ENCODE measurements around the gene ZNF460.
"Not testable (repeated sequence)": the region's sequence is repeated elsewhere in the genome, so short reads cannot be mapped to it uniquely, and the experiment has no call there.

The ZNF460 gene

DNA sequence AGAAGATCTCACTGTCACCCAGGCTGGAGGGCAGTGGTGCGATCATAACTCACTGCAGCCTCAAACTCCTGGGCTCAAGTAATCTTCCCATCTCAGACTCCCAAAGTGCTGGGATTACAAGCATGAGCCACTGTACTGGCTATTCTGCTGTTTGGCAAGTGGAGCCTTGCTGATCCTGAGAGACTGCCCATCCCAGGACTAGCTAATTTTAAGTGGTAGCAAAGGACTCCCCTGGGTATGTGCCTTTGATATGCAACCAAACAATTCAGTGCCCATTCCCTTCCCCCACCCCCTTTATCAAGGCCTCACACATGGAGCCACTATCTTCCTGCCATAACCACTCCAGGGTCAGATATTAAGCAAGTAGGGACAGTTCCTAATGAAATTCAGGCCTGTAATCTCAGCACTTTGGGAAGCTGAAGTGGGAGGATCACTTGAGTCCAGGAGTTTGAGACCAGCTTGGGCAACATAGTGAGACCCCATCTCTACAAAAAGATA lies 17.0 kb upstream of the ZNF460 start:
- DNase-seq (ENCODE audit: low read depth): no peak
- H3K4me3 ChIP-seq (ENCODE audit: low read depth, low read length): no peak overlapping the region
- TF ChIP-seq, protein P1, sequence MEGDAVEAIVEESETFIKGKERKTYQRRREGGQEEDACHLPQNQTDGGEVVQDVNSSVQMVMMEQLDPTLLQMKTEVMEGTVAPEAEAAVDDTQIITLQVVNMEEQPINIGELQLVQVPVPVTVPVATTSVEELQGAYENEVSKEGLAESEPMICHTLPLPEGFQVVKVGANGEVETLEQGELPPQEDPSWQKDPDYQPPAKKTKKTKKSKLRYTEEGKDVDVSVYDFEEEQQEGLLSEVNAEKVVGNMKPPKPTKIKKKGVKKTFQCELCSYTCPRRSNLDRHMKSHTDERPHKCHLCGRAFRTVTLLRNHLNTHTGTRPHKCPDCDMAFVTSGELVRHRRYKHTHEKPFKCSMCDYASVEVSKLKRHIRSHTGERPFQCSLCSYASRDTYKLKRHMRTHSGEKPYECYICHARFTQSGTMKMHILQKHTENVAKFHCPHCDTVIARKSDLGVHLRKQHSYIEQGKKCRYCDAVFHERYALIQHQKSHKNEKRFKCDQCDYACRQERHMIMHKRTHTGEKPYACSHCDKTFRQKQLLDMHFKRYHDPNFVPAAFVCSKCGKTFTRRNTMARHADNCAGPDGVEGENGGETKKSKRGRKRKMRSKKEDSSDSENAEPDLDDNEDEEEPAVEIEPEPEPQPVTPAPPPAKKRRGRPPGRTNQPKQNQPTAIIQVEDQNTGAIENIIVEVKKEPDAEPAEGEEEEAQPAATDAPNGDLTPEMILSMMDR (conservative IDR thresholded peaks at IDR 0.05; ENCODE audit: low read depth, low read length): no peak

DNA sequence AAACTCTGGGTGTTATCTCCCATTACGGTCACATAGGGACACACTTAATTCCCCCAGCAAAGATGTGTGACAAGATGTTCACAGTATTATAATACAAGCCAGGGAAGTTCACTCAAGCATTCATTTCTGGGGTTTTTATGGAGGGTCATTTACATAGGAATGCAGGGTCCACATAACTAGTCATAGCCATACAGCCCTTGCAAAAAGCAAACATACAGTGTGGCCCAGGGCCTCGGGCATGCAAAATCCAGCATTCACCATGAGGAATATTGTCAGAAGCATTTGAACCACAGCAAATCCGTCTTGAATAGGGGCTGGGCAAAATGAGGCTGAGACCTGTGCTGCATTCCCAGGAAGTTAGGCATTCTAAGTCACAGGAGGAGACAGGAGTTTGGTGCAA lies 13.0 kb upstream of the ZNF460 start:
- H3K4me3 ChIP-seq (ENCODE audit: low read depth, low read length): no peak overlapping the region
- TF ChIP-seq, protein P1 (conservative IDR thresholded peaks at IDR 0.05; ENCODE audit: low read depth, low read length): no peak
- DNase-seq (ENCODE audit: low read depth): no peak

DNA sequence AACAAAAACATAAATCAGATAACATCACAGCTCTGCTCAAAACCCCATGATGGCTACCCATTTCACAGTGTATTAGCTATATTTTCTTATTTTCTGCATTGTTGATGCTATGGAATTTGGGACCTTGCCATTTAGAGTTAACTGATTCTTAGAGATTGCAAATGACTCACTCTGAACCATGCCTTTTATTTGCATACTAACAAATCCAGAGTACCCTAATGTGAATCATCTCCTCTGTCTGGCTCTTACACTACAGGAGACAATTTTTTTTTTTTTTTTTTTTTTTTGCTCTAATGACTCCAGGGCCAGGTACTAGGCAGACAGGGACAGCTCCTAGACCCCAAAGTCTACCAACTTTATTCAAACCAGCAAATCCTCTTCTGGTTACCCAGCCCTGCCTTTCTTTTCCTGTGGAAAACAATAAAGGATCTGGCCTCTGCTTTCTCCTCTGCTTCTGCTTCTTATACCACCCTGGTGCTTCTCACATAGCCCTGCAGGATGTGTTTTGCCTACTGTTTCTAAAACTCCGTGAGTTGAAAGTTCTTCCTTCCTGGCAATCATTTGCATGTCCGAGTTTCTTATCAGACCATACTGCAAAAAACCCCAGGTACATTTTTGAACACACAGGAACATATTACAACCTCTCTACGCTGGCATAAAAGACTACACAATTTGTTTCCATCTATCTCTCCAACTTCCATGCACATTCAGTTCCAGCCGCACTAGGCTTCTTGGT lies 10.6 kb upstream of the ZNF460 start:
- H3K4me3 ChIP-seq (ENCODE audit: low read depth, low read length): no peak overlapping the region
- DNase-seq (ENCODE audit: low read depth): peak; percentile 85
- TF ChIP-seq, protein P1 (conservative IDR thresholded peaks at IDR 0.05; ENCODE audit: low read depth, low read length): no peak

- DNase-seq (ENCODE audit: low read depth): no peak
- no peak overlapping the region for H3K4me3 ChIP-seq (ENCODE audit: low read depth, low read length)
- TF ChIP-seq, protein P1 (conservative IDR thresholded peaks at IDR 0.05; ENCODE audit: low read depth, low read length): no peak
These were observed 9.0 kb upstream of the ZNF460 start for GRCh38 chr19:57271280-57271679.

DNA sequence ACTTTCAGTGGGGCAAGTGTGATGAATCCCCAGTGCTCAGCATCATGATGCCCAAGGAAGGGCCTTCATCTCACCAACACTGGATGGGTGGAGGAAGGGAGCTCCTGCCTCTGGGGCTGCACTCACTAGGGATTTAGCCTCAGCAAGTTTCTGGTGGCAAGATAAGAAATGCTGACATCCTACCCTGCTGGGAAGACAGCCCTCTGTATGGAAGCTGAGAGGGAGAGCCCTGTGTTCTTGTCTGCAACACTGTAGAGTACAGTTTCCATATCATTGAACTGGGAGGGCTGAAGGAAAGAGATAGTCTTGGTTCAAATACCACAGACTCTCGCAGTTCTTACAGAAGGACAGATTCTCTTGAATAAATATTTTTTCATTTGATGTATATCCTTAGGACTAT lies 7.3 kb upstream of the ZNF460 start:
- no peak overlapping the region for H3K4me3 ChIP-seq (ENCODE audit: low read depth, low read length)
- TF ChIP-seq, protein P1 (conservative IDR thresholded peaks at IDR 0.05; ENCODE audit: low read depth, low read length): no peak
- no peak for DNase-seq (ENCODE audit: low read depth)

GRCh38 chr19:57276430-57276829 lies 3.9 kb upstream of the ZNF460 start:
- TF ChIP-seq, protein P1 (conservative IDR thresholded peaks at IDR 0.05; ENCODE audit: low read depth, low read length): no peak
- no peak for DNase-seq (ENCODE audit: low read depth)
- no peak overlapping the region for H3K4me3 ChIP-seq (ENCODE audit: low read depth, low read length)

DNA sequence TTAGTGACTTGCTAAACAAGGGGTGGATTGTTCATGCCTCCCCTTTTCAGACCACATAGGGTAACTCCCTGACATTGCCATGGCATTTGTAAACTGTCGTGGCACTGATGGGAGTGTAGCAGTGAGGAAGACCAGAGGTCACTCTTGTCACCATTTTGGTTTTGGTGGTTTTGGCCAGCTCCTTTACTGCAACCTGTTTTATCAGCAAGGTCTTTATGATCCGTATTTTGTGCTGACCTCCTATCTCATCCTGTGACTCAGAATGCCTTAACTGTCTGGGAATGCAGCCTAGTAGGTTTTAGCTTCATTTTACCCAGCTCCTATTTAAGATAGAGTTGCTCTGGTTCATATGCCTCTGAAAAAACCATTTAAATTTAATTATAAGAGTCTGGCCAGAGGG lies 1.8 kb upstream of the ZNF460 start:
- peak; percentile 60 for DNase-seq (ENCODE audit: low read depth)

More for the DNA sequence above, 1.8 kb upstream of the ZNF460 start:
- H3K4me3 ChIP-seq (ENCODE audit: low read depth, low read length): not testable (repeated sequence)

Data from choroid plexus epithelial cell (primary cell).